CD4-positive, alpha-beta T cell treated with Interleukin-15 for 1 hour (primary cell): Measurements from ENCODE around the gene GNAI1.

Experiments
- DNase-seq: peaks from one replicate; pipeline ENCODE4 v3.0.0-alpha.2; 2020

Gene GNAI1

DNA sequence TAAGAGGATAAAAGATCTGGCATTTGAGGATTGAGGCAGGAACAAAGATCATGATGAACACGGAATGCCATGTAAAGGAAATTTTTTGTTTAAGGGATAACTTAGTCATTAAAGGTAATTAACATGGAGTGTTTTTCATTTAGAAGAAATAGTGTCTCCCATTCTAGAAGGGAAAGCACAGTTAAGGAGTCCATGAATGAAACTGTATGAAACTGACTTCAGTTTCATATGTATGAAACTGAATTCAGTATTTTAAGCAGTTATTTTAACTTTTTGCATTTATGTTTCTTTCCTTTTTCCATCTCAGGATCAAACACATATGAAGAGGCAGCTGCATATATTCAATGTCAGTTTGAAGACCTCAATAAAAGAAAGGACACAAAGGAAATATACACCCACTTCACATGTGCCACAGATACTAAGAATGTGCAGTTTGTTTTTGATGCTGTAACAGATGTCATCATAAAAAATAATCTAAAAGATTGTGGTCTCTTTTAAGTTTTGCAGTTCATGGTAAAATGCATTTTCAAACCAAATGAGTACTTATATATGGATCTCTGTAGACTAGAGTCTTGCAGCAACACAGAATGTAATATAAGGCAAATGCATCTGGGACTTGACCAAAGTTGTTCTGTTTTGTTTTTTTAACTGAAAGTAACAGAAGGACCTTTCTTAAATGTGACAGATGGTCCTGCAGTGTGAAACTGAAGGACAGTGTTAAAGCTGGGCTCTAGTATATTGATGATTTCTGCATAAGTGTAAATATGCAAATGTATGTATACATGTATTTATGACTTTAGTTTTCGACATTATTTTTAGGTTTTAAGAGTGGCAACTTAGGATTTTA is 82.6 kb downstream of the GNAI1 start:
- DNase-seq: no peak

DNA sequence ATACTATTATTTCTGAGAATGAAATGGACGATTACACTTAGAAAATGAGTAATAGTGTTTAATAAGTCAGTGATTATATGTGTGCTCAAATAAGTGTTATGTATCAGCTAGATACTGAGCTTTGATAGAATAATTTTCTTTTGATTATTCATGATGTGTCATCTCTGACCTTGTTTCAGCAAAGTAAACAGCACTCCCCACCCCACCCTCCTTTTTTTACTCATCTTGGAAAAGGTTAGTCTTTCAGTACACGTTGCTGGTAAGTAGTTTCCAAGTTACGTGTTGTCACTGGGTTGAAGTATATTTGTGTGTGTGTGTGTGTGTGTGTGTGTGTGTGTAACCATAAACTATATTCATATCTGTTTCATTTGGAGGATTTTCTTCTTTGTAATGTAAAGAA is 84.1 kb downstream of the GNAI1 start:
- no peak for DNase-seq

DNA sequence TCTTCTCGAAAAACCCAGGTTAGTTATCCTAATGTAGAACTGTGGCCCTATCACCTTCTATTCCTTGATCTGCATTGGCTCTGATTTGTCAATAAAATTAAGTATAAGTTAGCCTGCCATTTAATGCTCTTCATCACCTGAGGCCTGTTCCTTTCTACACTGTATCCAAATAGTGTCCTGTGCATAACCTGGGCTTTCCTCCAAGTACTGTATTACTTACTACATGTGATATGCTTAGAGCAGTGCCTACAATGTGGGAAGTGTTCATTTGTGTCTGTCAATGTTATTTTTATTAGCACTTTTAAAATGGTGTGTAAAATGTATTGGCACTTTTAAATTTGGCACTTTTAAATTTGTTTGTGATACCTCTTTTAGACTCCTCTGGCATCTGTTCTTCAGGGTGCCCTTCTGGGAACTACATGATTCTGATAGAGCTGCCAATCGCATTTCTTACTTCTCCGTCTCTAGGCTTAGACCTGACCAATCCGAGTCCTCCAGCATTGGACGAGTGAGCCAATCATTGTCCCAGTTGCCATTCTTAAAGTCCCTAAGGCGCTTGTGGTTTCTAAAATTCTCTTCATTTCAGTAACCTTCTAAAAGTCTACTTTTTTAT is 85.5 kb downstream of the GNAI1 start:
- DNase-seq: no peak

DNA sequence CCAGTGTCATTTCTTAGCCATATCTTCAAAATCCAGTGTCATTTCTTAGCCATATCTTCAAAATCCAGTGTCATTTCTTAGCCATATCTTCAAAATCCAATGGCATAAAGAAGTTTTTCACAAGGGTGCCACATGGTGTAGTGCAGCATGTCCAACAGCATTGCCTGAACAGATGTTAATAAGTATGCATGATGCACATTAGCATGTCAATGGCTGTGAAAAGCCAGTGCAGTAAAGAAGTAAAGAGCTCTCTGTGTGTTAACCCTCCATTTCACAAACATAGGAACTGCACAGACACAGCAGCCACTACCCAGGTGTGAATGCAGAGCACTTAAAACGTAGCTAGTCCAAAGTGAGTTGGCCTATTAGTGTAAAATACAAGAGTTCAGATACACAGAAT is 89.8 kb downstream of the GNAI1 start:
- no peak for DNase-seq

DNA sequence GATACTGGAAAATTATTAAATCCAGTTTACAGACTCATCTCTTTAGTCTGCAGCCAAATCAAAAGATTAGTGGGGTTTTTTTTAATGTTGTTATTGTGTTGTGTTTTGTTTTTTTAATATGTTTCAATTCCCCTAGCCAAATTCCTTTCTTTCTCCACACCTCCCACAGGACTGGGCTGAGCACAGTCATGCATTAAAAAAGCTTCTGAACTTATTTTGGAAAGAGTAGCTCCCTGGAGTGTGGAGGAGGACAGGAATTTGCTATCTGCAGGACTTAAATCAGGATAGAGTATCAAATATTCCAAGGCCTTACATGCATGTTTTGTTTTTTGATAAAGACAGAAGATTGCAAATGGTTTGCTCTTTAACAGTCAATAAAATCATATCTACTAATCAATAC is 90.7 kb downstream of the GNAI1 start:
- DNase-seq: no peak

DNA sequence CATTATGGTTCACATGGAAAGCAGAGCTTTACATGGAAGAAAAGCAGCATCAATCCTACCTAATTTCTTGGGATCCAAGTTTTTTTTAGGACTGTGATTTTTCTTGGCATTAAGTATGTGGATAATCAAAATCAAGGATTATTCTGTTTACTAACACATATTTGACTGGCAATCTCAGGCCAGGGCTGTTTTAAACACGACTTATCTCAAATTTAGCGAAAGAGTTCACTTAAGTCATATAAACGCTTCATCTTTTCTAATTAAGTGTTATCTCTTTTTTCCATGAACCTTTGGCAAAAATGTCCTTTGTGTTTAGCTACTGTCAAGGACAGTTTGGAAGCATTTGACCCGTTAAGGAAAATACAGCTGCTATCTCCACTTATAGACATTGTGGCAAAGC is 92.0 kb downstream of the GNAI1 start:
- no peak for DNase-seq

DNA sequence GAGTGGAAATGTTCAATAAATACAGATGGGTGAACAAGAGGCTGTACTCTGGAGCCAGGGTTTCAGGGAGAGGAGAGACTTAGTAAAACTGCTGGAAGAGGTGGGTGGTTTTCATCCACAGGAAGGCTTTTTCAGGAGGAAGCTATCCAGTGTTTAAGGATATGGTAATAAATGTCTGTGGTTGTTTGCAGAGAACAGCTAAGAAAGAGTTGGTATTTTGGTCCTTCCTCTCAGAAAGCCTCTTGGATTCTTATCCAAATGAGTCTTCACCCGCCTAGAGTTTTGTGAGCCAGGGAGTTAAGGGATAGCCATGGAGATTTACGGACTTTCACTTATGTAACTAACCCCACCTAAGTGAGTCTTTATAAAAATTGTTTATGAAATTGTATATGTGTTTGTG is 95.7 kb downstream of the GNAI1 start:
- DNase-seq: no peak

DNA sequence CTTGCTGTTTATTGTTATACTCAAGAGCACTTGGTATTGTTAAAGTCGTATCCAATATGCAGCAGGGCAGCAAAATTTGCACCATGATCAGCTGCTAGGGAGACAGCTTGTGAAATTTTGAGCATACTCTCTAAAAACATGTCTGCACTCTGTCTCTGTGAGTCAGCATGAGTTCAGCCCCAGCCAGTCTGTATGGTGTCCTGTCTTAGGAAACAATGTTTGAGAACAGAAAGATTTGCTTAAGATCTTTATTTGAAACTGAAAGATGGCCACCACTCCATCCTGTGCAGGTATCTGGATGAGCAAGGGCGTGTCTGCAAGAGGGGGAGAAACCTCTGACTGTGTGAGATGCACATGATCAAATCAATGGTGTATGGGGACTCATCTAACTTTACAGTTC is 97.1 kb downstream of the GNAI1 start:
- DNase-seq: no peak

DNA sequence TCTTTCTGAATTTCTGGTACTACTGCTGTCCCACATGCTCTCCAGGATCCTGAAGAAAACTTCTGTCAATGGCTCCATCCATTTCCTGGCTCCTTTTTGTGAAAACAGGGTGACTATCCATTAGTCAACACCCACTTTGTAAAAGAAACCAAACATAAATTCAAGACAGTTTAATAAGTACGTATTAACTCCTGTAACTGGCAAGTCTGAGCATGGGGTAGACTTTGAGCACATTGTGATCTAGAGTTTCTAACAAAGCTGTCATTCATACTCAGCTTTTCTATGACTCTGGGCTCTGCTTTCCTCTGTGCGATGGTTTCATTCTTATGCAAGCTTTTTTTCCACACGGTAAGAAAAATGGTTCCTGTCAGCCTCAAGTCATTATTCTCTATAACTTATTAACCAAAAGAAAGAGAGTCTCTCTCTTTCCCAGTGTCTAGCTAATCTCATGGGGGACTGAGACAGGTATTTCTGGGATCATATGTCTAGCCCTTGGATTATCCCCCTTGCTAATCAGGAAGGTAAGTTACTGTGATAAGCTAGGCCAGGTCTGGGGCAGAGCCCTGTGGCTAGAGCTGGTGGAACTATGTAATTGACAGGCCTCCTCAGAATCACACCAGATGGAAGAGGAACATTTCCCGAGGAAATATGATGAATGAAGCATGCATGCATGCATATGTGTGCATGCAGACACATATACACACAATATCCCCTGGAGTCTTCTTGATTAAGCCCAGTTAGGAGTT is 98.5 kb downstream of the GNAI1 start:
- DNase-seq: no peak

DNA sequence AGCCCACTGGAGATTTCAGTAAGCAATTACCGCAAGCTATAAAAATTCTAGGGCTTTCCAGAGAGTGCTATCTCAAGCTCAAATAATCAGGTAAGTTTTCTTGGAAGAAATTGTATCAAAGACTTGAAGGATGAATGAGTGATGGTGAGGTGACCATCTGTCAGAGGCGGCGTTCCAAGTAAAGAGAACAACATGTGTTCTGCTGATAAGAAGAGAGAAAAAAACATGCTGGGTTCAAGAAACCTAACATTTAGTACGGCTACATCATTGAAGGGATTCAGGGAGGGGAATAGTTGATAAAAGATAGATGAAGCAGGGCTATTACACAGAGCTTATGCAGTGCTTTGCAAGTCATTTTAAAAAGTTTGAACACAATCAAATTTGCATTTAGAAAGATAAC is 100.7 kb downstream of the GNAI1 start:
- no peak for DNase-seq

DNA sequence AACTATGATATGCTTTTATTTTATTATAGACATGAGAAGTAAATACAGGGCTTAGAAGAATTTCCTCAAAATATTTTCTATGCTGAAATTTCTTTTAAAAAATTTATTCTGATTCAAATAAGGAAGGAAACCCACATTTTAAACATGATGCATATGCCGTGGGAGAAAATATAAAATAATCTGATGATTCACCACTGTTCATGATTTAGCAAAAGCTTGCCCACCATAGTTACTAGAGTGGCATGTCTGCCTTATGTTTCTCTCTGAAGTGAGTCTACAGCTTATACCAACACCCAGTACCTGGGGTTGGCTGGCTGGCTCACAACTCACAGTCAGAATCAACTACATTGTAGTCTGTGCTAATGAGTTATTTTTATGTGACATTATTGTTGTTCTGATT is 102.0 kb downstream of the GNAI1 start:
- DNase-seq: no peak

DNA sequence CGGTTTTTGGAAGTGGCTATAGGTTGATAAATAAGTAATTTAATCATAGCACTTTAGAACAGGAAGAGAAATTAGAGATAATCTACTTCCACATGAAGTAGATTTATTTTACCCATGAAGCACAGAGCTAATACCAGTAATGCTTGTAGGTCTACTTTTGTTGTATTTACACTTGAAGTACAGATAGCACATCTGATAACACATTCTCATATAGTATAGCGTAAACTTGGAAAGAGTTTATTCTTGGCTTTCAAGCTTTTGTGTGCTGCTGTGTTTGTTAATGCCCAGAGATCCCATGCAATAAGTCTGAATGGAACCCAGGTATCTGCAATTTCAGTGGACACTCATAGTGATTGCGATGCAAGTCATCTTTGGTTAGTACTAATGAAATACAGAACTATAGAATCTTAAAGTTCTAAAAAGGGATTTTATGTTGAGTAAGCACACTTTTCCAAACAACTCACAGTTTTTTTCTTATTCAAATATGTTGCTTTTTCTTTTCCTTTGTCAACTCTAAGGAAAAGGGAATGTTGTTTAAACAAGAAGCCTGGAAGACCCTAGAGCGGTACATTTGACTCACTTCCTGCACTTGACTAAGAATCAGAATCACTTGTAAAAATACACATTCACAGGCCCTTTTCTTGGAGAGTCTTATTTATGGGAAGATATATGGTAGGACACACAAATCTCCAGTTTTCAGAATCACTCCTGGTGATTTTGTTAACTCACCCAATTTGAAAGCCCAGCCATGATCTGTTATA is 105.8 kb downstream of the GNAI1 start:
- no peak for DNase-seq

DNA sequence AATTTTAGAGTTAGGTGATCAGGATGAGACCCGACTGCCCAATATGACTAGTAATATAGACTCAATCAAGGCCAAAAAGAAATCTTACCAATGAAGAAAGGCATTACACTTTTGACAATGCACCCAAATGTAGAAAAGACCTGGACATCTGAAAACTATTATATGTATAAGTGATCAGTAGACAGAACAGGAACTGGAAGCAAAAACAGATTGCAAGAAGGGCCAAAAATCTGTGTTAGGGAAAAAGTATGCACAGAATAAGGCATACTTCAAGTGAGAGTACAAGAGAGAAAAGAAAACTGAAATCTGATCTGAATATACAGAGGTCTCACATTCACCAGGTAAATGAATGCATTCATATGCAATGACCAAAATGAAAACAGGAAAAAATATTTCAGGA is 107.0 kb downstream of the GNAI1 start:
- no peak for DNase-seq

DNA sequence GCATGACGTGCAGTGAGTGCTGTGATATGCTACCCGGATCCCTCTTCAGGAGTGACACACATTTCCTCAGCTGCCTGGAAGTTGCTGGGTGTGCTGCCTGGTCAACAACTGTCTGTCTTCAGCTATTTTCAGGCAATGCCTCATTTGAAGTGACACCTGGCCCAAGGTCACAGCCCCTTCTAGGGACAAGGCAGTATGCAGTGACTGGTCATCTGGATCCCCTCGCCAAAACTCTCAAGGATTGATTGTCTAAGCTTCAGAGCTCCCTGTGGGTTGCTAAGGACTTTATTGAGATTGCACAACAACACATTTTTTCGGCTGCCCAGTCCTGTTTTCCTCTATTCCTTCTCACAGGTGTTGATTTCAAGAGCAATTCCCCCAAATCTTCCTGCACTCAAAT is 108.8 kb downstream of the GNAI1 start:
- DNase-seq: no peak

DNA sequence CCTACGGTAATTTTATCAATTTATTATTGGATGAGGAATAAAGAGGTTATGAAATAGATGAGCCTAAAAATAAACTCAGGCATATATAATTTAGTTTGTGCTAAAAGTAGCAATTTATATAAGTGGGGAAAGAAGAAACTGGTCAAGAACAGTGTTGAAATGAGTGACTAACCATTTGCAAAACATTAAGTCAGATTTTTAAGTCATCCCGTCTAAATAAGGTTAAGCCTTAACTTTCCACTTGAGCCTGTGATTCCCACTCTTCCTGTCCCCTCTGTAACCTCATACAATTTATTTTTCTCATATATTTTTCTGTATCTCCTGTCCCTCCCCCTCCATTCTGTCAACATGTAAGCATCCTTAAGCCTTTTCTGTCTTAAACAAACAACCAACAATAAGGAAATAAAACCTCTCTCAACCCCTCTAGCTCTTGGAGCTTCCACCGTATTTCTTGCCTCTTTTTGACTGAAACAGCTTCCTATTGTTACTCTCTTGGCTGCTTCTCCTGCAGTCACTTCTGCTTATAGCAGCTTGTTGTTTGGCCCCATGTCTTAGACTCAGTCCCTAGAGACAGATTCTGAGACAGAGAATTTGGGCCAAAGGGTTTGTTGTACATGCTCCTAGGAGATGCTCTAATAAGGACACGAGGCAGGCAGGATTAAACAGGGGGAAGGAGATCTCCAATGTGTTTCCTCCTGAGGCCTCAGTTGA is 109.7 kb downstream of the GNAI1 start:
- DNase-seq: no peak

DNA sequence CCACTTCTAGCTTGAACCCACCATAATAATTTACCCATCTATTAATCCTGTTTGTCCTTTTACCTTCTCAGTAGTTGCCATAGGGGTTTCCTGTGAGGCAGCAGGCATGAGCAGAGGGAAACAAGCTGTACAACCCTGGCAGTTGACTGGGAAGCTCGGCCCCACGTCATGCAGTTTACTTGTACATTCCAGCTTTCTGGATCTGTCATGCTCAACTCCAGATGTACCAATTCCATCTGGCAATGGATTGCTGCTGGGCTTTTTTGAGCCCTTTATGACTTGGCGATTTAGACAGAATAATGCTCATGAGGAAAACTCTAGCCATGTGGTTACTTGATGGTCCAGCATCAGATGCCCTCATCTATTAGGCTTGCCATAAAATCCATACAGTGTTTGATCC is 112.5 kb downstream of the GNAI1 start:
- DNase-seq: no peak

DNA sequence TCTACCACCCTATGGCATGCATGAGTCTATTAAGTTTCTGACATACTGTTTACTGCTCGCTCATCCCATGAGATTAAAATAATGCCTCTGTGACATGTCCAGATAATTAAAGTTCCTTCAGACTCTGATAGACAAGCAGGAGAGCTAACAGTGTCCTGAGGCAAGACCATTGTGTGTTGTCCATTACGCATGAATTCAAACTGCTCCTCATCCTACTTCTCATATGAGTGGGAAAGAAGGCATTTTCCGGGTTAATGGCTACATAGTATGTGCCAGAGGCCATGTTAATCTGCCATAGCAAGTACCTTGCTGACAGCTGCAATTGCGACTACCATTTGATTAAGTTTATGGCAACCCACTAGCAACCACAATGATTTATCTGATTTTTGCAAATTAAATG is 113.3 kb downstream of the GNAI1 start:
- no peak for DNase-seq

DNA sequence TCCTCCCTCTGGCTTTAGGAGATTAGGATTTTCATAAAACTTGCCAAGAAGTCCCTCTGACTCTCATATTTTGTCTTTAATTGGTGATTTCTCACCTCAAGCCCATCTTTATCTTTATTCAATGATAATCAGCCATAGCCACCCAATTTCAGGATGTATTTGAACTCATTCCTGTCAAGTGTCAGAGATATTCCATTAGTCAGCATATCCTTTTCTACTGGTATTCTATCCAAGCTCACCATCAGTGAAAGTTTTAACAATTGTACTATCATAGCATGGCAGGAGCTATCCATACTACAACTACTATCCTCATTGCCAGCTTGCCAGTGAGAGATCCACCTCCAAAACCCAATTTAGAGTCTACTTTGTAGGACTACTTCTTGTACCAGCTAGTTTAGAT is 114.6 kb downstream of the GNAI1 start:
- DNase-seq: no peak

DNA sequence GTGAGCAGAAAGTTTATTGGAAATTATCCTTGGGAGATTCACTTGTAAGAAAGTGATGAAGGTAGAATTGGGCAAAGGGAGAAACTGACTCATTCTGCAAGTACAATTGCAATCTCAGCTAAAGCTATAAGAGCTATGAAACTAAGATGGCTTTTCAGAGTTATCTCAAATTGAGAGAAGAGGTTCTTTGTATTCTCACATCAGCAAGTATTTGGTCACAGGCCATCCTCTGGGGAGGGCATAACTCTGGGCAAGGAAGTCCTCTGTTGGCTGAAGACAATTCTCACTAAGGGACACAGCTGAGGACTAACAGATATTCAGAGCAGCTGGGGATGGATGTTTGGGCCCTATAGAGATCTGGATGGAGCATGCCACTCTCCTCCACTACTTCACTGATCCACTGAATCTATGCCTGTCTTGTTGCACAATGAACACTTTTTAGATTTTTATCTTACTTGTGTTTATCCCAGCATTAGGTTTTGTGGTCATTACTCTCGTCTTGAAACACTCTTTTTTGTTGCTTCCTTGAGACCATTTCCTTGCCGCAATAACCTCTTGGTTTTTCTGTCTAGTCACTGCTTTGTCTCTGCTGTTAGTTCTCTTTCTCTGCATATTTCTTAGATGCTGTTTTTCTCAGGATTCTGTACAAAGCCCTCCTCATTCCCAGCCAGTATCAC is 115.1 kb downstream of the GNAI1 start:
- no peak for DNase-seq

DNA sequence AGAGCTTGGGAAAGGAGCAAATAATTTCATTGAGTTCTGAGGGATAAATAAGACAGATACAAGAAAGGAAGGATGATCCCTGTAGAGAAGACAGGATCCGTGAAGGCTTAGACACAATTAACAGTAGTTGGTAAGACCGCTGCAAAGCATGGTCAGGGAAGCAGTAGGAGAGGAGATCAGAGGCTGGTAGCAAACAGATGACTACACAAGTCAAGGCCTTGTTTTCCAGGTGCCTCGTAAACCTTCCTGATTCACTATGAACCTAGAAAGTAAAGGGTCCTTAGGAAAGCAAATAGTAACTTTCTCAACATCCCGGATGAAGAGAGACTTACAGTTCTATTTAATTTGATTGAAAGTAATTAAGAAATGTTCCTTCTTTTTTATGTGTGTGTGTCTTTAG is 118.6 kb downstream of the GNAI1 start:
- DNase-seq: no peak

DNA sequence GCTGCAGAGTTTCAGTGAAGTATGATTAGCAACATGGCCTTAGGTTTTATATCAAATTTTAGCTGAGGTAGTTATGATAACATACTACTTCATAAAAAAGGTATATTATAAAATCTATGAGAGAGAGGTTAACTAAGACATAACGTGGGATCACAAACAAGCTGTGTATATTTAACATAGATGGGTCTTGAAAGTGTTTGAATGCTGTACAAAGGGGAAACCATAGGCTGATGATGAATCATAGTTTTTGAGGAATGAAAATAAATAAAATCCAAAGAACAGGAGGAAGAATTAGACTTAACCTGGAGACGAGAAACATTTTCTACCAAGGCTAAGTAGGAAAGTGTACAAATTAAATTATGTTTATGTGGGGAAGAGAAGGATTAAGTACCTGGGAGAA is 119.0 kb downstream of the GNAI1 start:
- no peak for DNase-seq

DNA sequence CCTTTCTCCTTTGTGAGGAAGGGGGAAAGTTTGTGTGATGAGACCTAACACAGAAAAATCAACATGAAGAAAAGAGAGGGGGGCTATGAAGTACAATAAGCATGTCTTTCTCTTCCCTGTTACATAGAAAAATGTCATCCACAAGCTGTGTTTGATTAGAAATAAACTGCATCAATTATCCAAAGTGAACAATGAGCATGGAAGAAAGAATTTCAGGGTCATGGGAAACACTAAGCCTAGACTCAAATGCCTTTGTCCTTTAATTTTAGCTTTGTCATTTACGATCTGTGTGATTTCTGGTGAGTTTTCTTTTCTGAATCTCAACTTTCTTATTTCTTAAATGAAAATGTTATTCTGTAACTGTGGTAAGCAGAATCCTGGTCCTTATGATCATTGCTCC is 121.0 kb downstream of the GNAI1 start:
- DNase-seq: no peak
